Midbrain (tissue), 1 donor: ENCODE results near the gene MRPL4.
A peak's percentile ranks its signal among the peaks of the same experiment; 100 is the strongest.

Source experiments
- DNase-seq: peaks from one replicate; lab custom pipeline; 2025; lab: John Stamatoyannopoulos, UW

Gene MRPL4

DNA sequence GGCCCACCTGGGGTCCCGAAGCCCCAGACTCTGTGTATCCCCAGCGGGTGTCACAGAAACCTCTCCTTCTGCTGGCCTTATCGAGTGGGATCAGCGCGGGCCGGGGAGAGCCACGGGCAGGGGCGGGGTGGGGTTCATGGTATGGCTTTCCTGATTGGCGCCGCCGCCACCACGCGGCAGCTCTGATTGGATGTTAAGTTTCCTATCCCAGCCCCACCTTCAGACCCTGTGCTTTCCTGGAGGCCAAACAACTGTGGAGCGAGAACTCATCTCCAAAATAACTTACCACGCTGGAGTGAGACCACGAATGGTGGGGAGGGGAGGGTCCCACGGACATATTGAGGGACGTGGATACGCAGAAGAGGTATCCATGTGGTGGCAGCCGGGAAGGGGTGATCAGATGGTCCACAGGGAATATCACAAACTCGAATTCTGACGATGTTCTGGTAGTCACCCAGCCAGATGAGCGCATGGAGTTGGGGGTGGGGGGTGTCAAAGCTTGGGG lies 36.7 kb downstream of the MRPL4 start:
- no peak for DNase-seq

DNA sequence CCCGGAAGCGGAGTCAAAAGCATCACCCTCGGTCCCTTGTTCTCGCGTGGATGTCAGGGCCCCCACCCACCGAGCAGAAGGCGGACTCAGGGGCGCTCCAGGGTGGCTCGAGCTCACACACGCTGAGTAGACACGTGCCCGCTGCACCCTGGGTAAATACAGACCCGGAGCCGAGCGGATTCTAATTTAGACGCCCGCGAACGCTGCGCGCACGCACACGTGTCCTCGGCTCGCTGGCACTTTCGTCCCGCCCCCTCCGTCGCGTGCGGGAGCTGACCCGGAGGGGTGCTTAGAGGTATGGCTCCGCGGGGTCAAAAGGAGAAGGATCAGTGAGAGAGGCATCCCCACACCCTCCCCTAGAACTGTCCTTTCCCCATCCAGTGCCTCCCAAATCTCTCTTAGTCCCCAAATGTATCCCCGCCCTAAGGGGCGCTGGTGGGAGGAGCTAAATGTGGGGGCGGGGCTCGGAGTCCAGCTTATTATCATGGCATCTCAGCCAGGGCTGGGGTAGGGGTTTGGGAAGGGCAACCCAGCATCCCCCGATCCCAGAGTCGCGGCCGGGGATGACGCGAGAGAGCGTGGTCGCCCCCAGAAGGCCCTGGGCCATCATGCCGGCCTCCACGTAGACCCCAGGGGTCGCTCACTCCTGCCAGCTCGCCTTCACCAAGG lies 37.3 kb downstream of the MRPL4 start:
- no peak for DNase-seq

DNA sequence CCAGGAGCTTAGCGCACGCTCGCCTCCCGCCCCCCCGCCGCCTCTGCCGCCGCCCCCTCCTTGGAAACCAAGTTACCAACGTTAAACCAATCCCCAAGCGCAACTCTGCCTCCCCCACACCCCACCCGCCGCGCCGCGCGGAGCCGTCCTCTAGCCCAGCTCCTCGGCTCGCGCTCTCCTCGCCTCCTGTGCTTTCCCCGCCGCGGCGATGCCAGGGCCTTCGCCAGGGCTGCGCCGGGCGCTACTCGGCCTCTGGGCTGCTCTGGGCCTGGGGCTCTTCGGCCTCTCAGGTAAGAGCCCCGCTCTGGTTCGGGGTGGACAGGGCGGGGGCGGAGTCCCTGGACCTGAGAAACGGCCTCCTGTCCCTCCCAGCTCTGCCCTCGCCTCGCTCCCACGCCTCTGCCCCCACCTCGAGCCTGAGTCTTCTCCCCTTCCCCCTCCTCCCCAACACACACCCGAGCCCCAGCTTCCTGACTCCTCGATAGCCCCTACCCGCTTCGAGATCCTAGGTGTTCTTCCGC lies 37.9 kb downstream of the MRPL4 start, which contains the start of gene ICAM5:
ICAM5 (plus strand) TSS at position 117 of the 521 bp plus-strand sequence; CDS start at position 209, 92 bp downstream.
- no peak for DNase-seq

DNA sequence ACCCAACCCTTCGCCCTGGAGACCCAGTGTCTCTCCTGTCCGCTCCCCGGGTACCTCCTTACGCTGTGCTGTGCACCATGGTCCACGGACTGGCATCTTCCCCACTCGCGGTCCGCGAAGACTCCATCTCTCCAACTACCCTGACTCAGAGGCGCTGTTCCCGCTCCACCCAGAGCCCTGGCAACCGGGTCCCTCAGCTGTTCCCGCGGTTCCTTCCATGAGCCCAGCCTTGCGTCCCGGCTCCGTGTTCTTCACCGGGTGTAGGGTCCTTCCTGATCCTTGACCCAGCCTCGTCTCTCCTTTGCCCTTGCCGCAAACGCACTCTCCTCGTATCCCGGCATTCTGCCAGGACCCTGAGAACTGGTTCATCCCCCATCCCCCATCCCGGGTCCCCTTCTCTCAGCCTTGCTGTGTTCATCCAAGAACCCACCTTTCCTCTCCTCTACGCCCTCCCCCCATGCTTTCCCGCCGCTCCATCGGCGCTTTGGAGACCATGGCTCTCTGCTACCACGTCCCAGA lies 38.4 kb downstream of the MRPL4 start:
- DNase-seq, result no peak

DNA sequence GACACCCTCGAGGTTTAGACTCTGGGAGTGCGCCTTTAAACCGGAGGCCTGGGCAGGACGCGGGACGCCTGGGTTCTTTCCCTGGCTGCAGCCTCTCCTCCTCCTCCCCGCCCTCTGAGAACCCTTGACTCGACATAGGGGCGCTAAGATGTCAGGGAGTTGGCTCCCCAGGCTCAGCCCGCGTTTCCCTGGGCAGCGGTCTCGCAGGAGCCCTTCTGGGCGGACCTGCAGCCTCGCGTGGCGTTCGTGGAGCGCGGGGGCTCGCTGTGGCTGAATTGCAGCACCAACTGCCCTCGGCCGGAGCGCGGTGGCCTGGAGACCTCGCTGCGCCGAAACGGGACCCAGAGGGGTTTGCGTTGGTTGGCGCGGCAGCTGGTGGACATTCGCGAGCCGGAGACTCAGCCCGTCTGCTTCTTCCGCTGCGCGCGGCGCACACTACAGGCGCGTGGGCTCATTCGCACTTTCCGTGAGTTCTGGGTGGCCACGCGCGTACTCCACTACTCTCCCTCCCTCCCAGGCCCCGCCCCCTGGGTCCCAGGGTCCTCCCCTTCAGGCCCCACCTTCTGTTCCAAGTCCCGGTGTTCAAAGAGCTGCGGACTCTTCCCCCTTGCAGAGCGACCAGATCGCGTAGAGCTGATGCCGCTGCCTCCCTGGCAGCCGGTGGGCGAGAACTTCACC lies 39.0 kb downstream of the MRPL4 start:
- DNase-seq, result no peak

DNA sequence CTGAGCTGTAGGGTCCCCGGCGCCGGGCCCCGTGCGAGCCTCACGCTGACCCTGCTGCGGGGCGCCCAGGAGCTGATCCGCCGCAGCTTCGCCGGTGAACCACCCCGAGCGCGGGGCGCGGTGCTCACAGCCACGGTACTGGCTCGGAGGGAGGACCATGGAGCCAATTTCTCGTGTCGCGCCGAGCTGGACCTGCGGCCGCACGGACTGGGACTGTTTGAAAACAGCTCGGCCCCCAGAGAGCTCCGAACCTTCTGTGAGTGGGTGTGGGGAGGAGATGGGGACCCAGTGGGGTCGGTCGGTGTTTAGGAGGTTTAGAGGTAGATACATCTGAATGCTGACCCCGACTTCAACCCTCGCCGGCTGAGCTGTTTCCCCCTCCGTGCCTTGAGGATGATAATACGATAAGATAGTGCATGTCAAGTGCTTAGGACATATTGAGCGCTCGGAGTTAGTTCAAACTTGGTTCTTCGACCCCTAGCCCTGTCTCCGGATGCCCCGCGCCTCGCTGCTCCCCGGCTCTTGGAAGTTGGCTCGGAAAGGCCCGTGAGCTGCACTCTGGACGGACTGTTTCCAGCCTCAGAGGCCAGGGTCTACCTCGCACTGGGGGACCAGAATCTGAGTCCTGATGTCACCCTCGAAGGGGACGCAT lies 39.7 kb downstream of the MRPL4 start:
- DNase-seq, result no peak

DNA sequence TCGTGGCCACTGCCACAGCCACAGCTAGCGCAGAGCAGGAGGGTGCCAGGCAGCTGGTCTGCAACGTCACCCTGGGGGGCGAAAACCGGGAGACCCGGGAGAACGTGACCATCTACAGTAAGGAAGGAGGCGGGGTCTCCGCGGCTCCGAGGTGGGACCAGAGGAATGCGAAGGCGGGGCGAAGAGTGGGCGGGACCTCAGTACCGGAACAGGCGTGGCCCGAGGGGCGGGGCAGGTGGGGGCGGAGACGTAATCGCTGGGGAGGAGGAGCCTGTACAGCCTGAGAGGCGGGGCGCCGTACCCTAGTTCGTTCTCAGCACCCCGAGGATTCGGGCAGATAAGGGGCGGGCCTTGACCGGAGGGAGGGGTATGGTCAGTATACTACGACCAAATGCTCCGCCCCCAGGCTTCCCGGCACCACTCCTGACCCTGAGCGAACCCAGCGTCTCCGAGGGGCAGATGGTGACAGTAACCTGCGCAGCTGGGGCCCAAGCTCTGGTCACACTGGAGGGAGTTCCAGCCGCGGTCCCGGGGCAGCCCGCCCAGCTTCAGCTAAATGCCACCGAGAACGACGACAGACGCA lies 40.3 kb downstream of the MRPL4 start:
- no peak for DNase-seq

DNA sequence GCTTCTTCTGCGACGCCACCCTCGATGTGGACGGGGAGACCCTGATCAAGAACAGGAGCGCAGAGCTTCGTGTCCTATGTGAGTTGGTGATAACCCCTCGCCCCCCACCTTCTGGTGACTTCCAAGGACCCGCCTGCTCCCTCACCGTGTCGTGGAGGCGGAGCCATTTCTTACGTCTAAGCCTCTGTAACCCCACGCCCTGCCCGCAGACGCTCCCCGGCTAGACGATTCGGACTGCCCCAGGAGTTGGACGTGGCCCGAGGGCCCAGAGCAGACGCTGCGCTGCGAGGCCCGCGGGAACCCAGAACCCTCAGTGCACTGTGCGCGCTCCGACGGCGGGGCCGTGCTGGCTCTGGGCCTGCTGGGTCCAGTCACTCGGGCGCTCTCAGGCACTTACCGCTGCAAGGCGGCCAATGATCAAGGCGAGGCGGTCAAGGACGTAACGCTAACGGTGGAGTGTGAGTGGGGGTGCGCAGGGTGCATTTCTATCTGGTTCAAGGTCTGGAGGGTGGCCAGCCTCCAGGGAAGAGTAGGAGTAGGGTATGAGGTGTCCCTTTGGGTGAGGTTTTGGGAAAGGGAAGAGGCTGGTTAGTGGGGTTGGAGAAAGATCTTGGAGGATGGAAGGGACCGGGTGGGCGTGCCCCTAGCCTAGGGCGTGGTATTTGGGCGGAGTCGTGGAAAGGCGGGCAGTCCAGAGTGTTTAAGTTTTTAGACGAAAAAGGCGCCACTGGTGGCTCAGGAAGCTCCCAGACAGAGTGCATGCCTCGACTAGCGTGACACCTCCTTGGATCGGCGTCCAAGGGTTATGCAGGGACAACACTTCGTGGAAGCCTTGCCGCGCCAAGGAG lies 41.0 kb downstream of the MRPL4 start:
- no peak for DNase-seq

DNA sequence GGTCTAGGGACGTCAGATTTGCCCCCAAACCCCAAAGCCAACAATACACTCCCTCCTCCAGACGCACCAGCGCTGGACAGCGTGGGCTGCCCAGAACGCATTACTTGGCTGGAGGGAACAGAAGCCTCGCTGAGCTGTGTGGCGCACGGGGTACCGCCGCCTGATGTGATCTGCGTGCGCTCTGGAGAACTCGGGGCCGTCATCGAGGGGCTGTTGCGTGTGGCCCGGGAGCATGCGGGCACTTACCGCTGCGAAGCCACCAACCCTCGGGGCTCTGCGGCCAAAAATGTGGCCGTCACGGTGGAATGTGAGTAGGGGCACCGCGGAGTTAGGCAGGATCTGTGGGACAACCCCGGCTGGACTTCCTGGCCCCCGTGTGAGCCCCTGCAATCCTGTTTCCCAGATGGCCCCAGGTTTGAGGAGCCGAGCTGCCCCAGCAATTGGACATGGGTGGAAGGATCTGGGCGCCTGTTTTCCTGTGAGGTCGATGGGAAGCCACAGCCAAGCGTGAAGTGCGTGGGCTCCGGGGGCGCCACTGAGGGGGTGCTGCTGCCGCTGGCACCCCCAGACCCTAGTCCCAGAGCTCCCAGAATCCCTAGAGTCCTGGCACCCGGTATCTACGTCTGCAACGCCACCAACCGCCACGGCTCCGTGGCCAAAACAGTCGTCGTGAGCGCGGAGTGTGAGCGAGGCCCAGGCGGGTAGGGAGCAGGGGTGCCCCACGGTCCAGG lies 41.8 kb downstream of the MRPL4 start:
- DNase-seq, result no peak

DNA sequence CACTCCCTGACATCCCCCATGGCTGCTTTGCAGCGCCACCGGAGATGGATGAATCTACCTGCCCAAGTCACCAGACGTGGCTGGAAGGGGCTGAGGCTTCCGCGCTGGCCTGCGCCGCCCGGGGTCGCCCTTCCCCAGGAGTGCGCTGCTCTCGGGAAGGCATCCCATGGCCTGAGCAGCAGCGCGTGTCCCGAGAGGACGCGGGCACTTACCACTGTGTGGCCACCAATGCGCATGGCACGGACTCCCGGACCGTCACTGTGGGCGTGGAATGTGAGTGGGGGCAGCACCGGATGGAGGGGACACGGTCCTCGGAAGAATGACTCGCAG lies 42.3 kb downstream of the MRPL4 start:
- DNase-seq, result no peak

DNA sequence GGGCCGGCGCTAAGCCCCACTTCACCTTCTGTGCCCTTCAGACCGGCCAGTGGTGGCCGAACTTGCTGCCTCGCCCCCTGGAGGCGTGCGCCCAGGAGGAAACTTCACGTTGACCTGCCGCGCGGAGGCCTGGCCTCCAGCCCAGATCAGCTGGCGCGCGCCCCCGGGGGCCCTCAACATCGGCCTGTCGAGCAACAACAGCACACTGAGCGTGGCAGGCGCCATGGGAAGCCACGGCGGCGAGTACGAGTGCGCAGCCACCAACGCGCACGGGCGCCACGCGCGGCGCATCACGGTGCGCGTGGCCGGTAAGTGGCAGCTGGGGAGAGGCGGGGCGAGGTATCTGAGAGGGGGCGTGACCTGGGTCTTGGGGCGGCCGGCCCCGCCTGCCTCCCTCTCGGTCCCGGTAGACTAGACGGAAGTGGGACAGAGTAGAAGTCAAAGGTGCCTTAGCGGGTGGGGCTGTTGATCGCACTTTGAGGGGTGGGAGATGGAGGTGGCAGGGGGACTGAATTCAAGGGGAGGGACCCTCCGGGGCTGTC lies 43.4 kb downstream of the MRPL4 start:
- no peak for DNase-seq

DNA sequence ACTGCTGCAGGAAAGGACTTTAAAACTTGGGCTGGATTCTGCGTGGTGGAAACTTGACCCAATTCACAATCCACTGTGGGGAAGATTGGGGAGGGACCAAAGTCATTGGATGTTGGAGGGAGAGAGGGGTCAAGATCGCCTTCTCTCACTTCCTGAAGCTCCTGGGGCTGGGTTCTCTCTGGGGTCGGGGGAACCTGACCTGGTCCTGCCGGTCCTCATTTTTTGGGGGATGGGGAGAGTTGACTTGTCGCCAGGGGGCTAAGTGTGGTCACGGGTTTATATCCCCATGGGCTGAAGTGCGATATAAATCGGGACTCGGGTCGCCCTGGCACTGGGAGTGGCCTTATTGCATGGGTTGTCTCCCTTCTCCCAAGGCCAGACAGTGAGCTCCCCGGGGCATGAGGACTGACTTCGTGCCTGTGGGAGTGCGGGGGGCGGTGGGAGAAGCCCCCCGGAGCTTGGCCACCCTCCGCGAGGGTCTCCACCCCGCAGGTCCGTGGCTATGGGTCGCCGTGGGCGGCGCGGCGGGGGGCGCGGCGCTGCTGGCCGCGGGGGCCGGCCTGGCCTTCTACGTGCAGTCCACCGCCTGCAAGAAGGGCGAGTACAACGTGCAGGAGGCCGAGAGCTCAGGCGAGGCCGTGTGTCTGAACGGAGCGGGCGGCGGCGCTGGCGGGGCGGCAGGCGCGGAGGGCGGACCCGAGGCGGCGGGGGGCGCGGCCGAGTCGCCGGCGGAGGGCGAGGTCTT lies 44.0 kb downstream of the MRPL4 start:
- no peak for DNase-seq

DNA sequence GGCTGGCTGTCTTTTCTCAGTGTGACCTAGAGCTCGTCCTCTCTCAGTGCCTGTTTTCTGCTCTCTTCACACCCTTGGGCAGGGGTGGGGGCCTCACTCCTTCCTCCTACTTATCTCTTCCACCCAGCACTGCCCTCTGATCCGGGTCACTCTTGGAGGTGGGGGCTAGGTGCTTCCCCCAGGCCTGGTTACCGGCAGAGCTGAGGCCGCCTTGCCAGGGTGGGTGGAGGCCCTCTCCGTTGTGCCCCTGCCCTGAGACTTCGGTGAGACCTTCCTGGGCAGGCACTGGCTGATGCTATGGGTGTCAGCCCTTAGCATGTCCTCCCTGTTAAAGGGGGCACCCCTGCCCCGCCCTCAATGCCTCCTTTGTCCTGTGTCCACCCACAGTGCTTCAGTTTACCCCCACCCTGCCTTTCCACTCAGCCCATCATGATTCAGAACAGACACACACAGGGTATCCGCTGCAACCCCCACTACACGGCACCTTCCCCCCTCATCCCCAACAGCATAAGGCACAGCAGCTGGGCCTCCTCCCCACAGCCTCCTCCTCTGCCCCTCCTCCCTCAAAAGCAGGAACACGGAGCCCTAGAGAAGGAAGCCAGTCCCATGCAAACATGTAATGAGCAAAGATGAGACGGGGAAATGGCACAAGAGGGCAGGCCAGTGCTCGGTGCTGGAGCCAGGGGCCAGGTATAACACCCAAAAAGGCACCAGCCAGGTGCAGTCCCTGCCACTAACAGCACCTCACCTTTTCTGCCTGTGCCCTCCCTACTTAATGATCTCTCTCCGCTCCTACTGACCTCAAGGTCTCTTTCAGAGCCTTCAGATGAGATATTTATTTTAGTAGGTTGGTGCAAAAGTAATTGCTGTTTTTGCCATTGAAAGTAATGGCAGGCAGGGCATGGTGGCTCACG lies 47.8 kb downstream of the MRPL4 start:
- DNase-seq, result no peak

DNA sequence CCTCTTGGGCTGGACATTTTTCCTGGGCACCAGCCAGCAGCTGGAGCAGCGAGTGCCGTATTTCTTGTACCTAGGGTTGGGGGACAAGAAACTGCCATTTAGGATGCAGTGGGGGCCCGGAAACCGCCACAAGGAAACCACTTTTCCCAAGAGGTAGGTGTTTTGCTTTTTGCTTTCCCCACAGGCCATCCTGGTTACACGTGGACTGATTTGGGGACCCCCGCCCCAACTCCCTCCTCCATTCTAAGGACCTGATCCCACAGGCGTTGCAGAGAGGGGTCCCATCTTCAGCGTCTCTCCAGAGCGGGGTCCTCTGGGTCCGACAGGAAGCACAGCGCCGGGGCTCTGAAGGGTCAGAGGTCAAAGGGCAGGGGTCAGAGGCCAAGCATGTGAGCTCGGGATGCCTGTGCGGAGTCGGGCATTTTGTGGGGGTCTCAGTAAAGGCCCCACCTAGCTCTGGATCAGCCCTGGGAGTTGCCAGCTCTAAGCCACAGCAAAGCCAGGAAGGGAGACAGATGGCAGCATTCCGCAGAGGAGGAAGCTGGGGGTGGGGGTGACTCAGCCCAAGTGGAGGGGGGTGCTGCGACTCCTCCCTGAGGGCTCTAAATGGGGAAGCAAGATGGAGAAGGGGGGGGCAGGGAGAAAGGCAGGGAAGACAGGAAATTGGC lies 53.3 kb downstream of the MRPL4 start:
- peak; percentile 7 for DNase-seq

DNA sequence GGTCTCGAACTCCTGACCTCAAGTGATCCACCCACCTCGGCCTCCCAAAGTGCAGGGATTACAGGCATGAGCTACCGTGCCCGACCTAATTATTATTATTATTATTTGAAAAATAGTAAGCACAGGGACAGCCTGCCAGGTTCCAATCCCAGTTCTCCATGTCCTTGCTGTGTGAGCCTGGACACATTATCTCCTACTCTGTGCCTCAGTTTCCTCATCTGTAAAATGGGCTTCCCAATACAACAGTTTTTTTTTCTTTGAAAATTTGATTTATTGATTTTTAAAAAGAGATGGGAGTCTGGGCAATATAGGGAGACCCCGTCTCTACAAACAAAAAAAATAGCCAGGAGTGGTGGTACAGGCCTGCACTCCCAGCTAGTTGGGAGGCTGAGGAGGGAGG lies 54.3 kb downstream of the MRPL4 start:
- no peak for DNase-seq

DNA sequence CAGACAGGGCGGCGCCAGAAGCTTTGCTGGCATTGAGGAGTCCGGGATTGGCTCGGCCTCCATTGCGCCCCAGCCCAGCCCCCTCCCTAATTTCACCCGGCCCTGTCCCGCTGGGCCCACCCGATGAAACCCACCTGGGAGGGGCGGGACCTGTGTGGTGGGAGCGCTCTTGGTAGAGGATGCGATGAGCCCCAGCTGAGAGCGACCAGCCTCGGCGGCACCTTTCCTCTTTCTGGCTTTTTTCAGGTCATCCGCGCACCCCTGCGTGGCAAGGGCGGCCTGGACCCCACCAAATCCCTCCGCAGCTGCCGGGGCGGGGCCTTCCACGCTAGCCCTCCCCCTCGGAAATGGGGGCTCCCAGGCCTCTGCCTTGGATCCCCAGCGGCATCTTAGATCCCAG lies 57.4 kb downstream of the MRPL4 start, which contains the start of gene ZGLP1:
ZGLP1 (minus strand) TSS at position 393 of the 400 bp plus-strand sequence.
- DNase-seq, result no peak
